Calu3 (cell line): ENCODE measurements around the gene VWA2. TPM values are rescaled to one million over a fixed set of nuclear protein-coding genes. Genes with fewer than 3 reads are reported as not detected.

Source experiments
- BruUV-seq: library from RNA; stranded (reverse); fragments of 400-500 nt; replicated peaks from 2 replicates; lab custom pipeline; 2021; lab: Mats Ljungman, UMichigan
- CTCF ChIA-PET: fragments of 300-600 bp; sonication (Branson Sonifier 250); formaldehyde crosslinking; loops from one replicate; lab custom pipeline; 2022; ENCODE audit warnings: antibody characterized with exemption; lab: Charles Lee
- DNase-seq: peaks from one replicate; pipeline ENCODE4 v3.0.0; 2022
- H3K27ac Mint-ChIP-seq: one replicate; pipeline ENCODE4 v1.8.0; 2022; ENCODE audit warnings: mixed read lengths; ENCODE audit not compliant: unreplicated experiment
- H3K27me3 Mint-ChIP-seq: one replicate; pipeline ENCODE4 v1.8.0; 2022; ENCODE audit warnings: mixed read lengths; ENCODE audit not compliant: unreplicated experiment
- H3K36me3 Mint-ChIP-seq: one replicate; pipeline ENCODE4 v1.8.0; 2022; ENCODE audit warnings: mild to moderate bottlenecking, moderate library complexity, mixed read lengths; ENCODE audit not compliant: insufficient read depth, unreplicated experiment
- H3K4me1 Mint-ChIP-seq: one replicate; pipeline ENCODE4 v1.8.0; 2022; ENCODE audit warnings: mild to moderate bottlenecking, low read depth, mixed read lengths; ENCODE audit not compliant: unreplicated experiment
- H3K4me3 Mint-ChIP-seq: one replicate; pipeline ENCODE4 v1.8.0; 2022; ENCODE audit warnings: mild to moderate bottlenecking, low read depth, moderate library complexity, mixed read lengths; ENCODE audit not compliant: unreplicated experiment
- H3K9me3 Mint-ChIP-seq: one replicate; pipeline ENCODE4 v1.8.0; 2022; ENCODE audit warnings: low read depth, mixed read lengths; ENCODE audit not compliant: unreplicated experiment
- CTCF ChIP-seq: fragments of 200-600 bp; IDR thresholded peaks from one replicate; pipeline ENCODE4 v1.8.0; 2022; ENCODE audit warnings: antibody characterized with exemption; ENCODE audit not compliant: unreplicated experiment
- intact Hi-C: fragments of 100-400 bp; cut with micrococcal nuclease; formaldehyde crosslinking; loops from one replicate; pipeline ENCODE4 v1.10.0; 2022; ENCODE audit not compliant: unreplicated experiment
- total RNA-seq: library from RNA; stranded (reverse); gene quantifications from 2 replicates; pipeline ENCODE4 v1.2.3, GENCODE V29; 2022

Gene VWA2
- total RNA-seq, 1 experiment from 2014 or later = 4.2 TPM

- no peak overlapping the region for H3K4me3 Mint-ChIP-seq
- H3K27ac Mint-ChIP-seq = no peak overlapping the region
- no peaks in the 10 kb centered on the region for H3K9me3 Mint-ChIP-seq
- H3K36me3 Mint-ChIP-seq = no peaks in the 10 kb centered on the region
- intact Hi-C loops = no loop called here
- no peaks in the 10 kb centered on the region for H3K27me3 Mint-ChIP-seq
- no peak for TF ChIP-seq CTCF
- no TSS peak for BruUV-seq
- no peak for DNase-seq
- CTCF ChIA-PET = no interaction called here
- H3K4me1 Mint-ChIP-seq = no peaks in the 10 kb centered on the region
These were observed 36.2 kb upstream of the VWA2 start for GRCh38 chr10:114202812-114203211.

GRCh38 chr10:114206902-114207301 is 32.2 kb upstream of the VWA2 start:
- intact Hi-C loops = no loop called here
- Mint-ChIP-seq H3K9me3 (no peaks in the 10 kb centered on the region), H3K27ac (no peak overlapping the region), H3K36me3 (no peaks in the 10 kb centered on the region), H3K4me3 (no peak overlapping the region), H3K27me3 (no peaks in the 10 kb centered on the region), H3K4me1 (no peaks in the 10 kb centered on the region)
- no peak for TF ChIP-seq CTCF
- CTCF ChIA-PET = interaction anchor here (0.5 to 1.3 kb wide), 2 partner anchors 9 to 14 kb away, joined by 3 to 5 read pairs; no protein-coding TSS in a partner anchor
- BruUV-seq = no TSS peak
- DNase-seq = no peak

GRCh38 chr10:114207349-114207748 is 31.7 kb upstream of the VWA2 start:
- no peak for DNase-seq
- no TSS peak for BruUV-seq
- H3K4me1 Mint-ChIP-seq = no peaks in the 10 kb centered on the region
- no peaks in the 10 kb centered on the region for H3K27me3 Mint-ChIP-seq
- H3K36me3 Mint-ChIP-seq = no peaks in the 10 kb centered on the region
- CTCF ChIA-PET = interaction anchor here (0.5 to 1.3 kb wide), 2 partner anchors 9 to 14 kb away, joined by 3 to 5 read pairs; no protein-coding TSS in a partner anchor
- no peaks in the 10 kb centered on the region for H3K9me3 Mint-ChIP-seq
- H3K4me3 Mint-ChIP-seq = no peak overlapping the region
- intact Hi-C loops = no loop called here
- H3K27ac Mint-ChIP-seq = no peak overlapping the region
- no peak for TF ChIP-seq CTCF

- DNase-seq = no peak
- Mint-ChIP-seq H3K4me3 (no peak overlapping the region), H3K9me3 (no peaks in the 10 kb centered on the region), H3K4me1 (no peaks in the 10 kb centered on the region), H3K27me3 (no peaks in the 10 kb centered on the region), H3K27ac (no peak overlapping the region), H3K36me3 (no peaks in the 10 kb centered on the region)
- intact Hi-C loops = no loop called here
- BruUV-seq = no TSS peak
- CTCF ChIA-PET = no interaction called here
- no peak for TF ChIP-seq CTCF
These were observed 30.7 kb upstream of the VWA2 start for GRCh38 chr10:114208351-114208750.
